GM12874 (cell line): Measurements from ENCODE around the gene MYPN.

Experiments used
- CTCF ChIP-seq: IDR thresholded peaks from 2 replicates; pipeline ENCODE4 v1.5.1; 2011; ENCODE audit warnings: low read depth, mild to moderate bottlenecking, control low read depth, low read length, moderate library complexity; ENCODE audit not compliant: insufficient read depth

The MYPN gene

GRCh38 chr10:68221196-68221595 is 111.9 kb downstream of the MYPN start:
- TF ChIP-seq CTCF = no peak

- no peak for TF ChIP-seq CTCF
Measured at GRCh38 chr10:68222391-68222790, 113.1 kb downstream of the MYPN start.

GRCh38 chr10:68223535-68224165 is 114.4 kb downstream of the MYPN start:
- peak; percentile 28; the same call in 1 of the 2 replicates for TF ChIP-seq CTCF

GRCh38 chr10:68224810-68225209 is 115.5 kb downstream of the MYPN start:
- TF ChIP-seq CTCF = no peak

- TF ChIP-seq CTCF = no peak
Measured at GRCh38 chr10:68230268-68230667, 121.0 kb downstream of the MYPN start.

GRCh38 chr10:68231106-68231816 is 122.0 kb downstream of the MYPN start:
- peak; percentile 49; the same call in 1 of the 2 replicates for TF ChIP-seq CTCF

GRCh38 chr10:68231817-68232251 is 122.5 kb downstream of the MYPN start, which contains the start of gene ATOH7:
TSS of gene ATOH7 (minus strand) at chr10:68232113. CDS start at chr10:68231677, 436 bp downstream.
- no peak for TF ChIP-seq CTCF
